DND-41 (cell line): ENCODE results near the gene PGAM2.
A peak's percentile ranks its signal among the peaks of the same experiment; 100 is the strongest.

ENCODE experiments used
- ATAC-seq: fragments of 200-7000 bp; cut with Tn5 transposase; 3 replicates; pipeline ENCODE4 v1.9.1; 2021; ENCODE audit warnings: low read depth; ENCODE audit not compliant: insufficient read depth
- DNase-seq: peaks from one replicate; pipeline ENCODE4 v3.0.0-alpha.2; 2020
- H2AFZ ChIP-seq: 2 replicates; pipeline ENCODE4 v1.6.0; 2012; ENCODE audit warnings: low read depth, low read length
- H3K27ac ChIP-seq: 2 replicates; pipeline ENCODE4 v1.5.1; 2012; ENCODE audit warnings: low read length, inconsistent platforms
- H3K27me3 ChIP-seq: fragments of 200-600 bp; sonication (generic); 2 replicates; pipeline ENCODE4 v1.6.0; 2012; ENCODE audit warnings: low read length, mild to moderate bottlenecking, inconsistent platforms; ENCODE audit not compliant: insufficient read depth, poor library complexity
- H3K36me3 ChIP-seq: 2 replicates; pipeline ENCODE4 v1.5.1; 2012; ENCODE audit warnings: low read length, inconsistent platforms; ENCODE audit not compliant: insufficient read depth
- H3K4me1 ChIP-seq: 2 replicates; pipeline ENCODE4 v1.5.1; 2012; ENCODE audit warnings: mild to moderate bottlenecking, low read length; ENCODE audit not compliant: insufficient read depth
- H3K4me2 ChIP-seq: 2 replicates; pipeline ENCODE4 v1.6.0; 2012; ENCODE audit warnings: mild to moderate bottlenecking, moderate library complexity, low read length, inconsistent platforms; ENCODE audit not compliant: insufficient read depth
- H3K4me3 ChIP-seq, 2 experiments: fragments of 200-600 bp in 1 of 2; shearing (Covaris generic) in 1 of 2; 2 replicates each; pipeline ENCODE4 v1.5.1; 2012 to 2016; ENCODE audit warnings: inconsistent platforms in 2 of 2, low read length in 2 of 2, mild to moderate bottlenecking in 2 of 2, low read depth in 1 of 2, moderate library complexity in 1 of 2
- H3K79me2 ChIP-seq: 2 replicates; pipeline ENCODE4 v1.6.0; 2012; ENCODE audit warnings: low read length, inconsistent platforms; ENCODE audit not compliant: insufficient read depth
- H3K9ac ChIP-seq: 2 replicates; pipeline ENCODE4 v1.6.0; 2012; ENCODE audit warnings: low read depth, mild to moderate bottlenecking, inconsistent platforms, low read length, moderate library complexity
- H3K9me3 ChIP-seq: 2 replicates; pipeline ENCODE4 v1.5.1; 2012; ENCODE audit warnings: low read length, moderate library complexity, mild to moderate bottlenecking, inconsistent platforms; ENCODE audit not compliant: insufficient read depth, severe bottlenecking
- H4K20me1 ChIP-seq: 2 replicates; pipeline ENCODE4 v1.6.0; 2012; ENCODE audit warnings: low read length; ENCODE audit not compliant: insufficient read depth
- EZH2 ChIP-seq: IDR thresholded peaks from 3 replicates; pipeline ENCODE4 v1.6.1; 2012; ENCODE audit warnings: borderline replicate concordance, low read depth, mild to moderate bottlenecking, moderate library complexity, low read length, inconsistent platforms; ENCODE audit not compliant: severe bottlenecking
- TF ChIP-seq, protein P1 (sequence below): IDR thresholded peaks from 2 replicates; pipeline ENCODE4 v1.5.1; 2012; ENCODE audit warnings: borderline replicate concordance, low read length, moderate library complexity, mild to moderate bottlenecking; ENCODE audit not compliant: poor library complexity, severe bottlenecking; ENCODE audit errors: extremely low read depth

Gene PGAM2

DNA sequence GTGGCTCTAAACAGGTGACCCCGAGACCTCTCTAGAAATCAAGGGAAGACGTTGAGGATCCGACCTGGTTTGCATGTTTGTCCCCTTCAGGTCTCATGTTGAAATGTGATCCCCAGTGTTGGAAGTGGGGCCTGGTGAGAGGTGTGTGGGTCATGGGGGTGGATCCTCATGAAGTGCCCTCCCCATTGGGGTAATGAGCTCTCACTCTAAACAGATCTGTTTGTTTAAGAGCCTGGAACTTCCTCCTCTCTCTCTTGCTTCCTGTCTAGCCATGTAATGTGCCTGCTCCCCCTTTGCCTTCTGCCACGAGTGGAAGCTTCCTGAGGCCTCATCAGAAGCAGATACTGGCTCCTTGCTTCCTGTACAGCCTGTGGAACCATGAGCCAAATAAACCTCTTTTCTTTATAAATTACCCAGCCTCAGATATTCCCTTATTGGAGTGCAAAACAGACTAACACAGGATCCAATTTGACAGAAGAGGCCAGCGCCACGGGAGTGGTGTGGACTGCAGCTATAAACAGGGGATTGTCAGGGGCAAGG lies 27.8 kb upstream of the PGAM2 start:
- no peak overlapping the region for H3K4me3 ChIP-seq
- H3K27ac ChIP-seq, result peak overlapping the region; percentile 60
- no peaks in the 10 kb centered on the region for H3K79me2 ChIP-seq
- H3K9me3 ChIP-seq, result peaks cover 3% of the 10 kb centered on the region
- no peaks in the 10 kb centered on the region for H3K36me3 ChIP-seq
- ATAC-seq, result no peak
- no peaks in the 10 kb centered on the region for H4K20me1 ChIP-seq
- no peak overlapping the region for H3K4me2 ChIP-seq
- DNase-seq, result peak; percentile 44
- H3K9ac ChIP-seq, result no peak overlapping the region
- peaks cover 51% of the 10 kb centered on the region for H3K4me1 ChIP-seq
- TF ChIP-seq, protein P1, sequence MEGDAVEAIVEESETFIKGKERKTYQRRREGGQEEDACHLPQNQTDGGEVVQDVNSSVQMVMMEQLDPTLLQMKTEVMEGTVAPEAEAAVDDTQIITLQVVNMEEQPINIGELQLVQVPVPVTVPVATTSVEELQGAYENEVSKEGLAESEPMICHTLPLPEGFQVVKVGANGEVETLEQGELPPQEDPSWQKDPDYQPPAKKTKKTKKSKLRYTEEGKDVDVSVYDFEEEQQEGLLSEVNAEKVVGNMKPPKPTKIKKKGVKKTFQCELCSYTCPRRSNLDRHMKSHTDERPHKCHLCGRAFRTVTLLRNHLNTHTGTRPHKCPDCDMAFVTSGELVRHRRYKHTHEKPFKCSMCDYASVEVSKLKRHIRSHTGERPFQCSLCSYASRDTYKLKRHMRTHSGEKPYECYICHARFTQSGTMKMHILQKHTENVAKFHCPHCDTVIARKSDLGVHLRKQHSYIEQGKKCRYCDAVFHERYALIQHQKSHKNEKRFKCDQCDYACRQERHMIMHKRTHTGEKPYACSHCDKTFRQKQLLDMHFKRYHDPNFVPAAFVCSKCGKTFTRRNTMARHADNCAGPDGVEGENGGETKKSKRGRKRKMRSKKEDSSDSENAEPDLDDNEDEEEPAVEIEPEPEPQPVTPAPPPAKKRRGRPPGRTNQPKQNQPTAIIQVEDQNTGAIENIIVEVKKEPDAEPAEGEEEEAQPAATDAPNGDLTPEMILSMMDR, result no peak
- no peak for TF ChIP-seq EZH2
- H3K27me3 ChIP-seq, result no peaks in the 10 kb centered on the region
- H2AFZ ChIP-seq, result no peak overlapping the region

DNA sequence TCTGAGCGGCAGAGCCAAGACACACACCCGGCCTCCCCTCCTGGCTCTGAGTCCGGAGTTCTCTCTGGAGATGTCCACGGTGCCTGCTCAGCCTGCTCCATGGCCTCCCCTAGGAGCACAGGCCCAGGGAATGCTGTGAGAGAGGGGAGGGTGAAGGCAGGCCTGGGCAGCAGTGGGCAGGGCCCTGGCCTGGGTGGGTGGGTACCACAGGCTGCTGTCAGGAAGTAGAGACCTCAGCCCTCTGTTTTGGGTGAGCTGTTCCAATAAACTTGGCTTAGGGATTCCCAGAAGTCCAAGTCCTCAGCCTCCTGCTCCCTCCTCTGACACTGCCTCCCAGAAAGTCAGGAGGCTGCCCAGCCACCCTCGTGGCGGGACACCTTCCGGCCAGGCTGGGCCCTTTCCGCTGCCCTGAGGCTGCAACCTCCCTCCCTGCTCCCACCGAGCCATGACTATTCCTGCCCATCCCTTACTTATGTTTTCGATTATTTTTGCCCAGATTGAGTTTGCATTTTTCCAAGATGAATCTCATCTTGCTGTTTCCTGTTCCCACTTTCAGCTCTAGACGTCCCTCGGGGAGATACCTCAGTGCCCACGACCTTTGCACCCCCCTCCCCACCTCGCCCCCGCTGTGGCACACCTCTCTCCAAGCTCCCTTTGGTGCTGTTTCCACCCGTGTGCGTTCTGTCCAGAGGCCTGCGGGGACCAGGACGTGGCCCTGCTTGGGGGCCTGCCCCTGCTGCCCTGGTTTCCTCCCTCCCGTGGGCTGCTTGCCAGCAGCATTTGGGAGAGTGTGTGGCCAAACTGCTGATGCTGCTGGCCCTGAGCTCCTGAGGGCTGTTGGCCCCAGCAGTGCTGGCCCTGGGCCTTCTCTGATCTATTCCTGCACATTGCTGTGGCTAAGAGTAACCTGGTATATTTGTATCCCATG lies 22.8 kb upstream of the PGAM2 start:
- Histone ChIP-seq H3K9ac (no peak overlapping the region), H3K4me3 (no peak overlapping the region), H3K4me1 (peaks cover 24% of the 10 kb centered on the region), H3K27ac (peak overlapping the region; percentile 53), H2AFZ (no peak overlapping the region), H3K36me3 (no peaks in the 10 kb centered on the region), H4K20me1 (no peaks in the 10 kb centered on the region), H3K9me3 (peaks cover under 1% of the 10 kb centered on the region), H3K27me3 (no peaks in the 10 kb centered on the region), H3K79me2 (no peaks in the 10 kb centered on the region), H3K4me2 (no peak overlapping the region)
- no peak for DNase-seq
- ATAC-seq, result peak; percentile 17; the same call in 1 of the 3 replicates
- TF ChIP-seq, protein P1, result no peak
- no peak for TF ChIP-seq EZH2

DNA sequence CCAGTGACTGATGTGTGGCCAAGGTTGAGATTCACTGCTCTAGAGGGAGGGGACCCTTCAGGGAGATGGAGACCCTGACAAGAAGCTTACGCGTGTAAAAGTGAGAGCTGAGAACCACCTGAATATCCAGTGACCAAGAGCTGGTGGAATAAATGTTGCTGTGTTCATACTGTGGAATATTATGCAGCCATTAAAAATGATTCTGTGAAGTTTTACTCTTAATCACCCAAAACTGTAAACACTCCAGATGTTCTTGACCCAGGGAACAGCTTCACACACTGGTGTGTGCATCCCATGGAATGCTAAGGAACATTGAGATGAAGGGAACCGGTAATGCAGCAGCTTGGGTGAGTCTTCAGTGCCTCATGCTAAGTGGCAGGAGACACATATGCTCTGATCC lies 21.3 kb upstream of the PGAM2 start:
- no peak for DNase-seq
- Histone ChIP-seq H3K9me3 (no peaks in the 10 kb centered on the region), H3K4me1 (peaks cover 26% of the 10 kb centered on the region), H3K4me3 (no peak overlapping the region), H3K36me3 (no peaks in the 10 kb centered on the region; the same call in 1 of the 2 replicates), H3K27ac (no peak overlapping the region), H3K4me2 (no peak overlapping the region), H3K27me3 (no peaks in the 10 kb centered on the region), H4K20me1 (no peaks in the 10 kb centered on the region), H3K79me2 (peaks cover 6% of the 10 kb centered on the region), H3K9ac (no peak overlapping the region), H2AFZ (no peak overlapping the region)
- no peak for ATAC-seq
- TF ChIP-seq, protein P1, result no peak
- TF ChIP-seq EZH2, result no peak
